ENCODE data around the gene C18orf63. TPM values are rescaled to one million over a fixed set of nuclear protein-coding genes. Genes with fewer than 3 reads are reported as not detected.
"Not testable (repeated sequence)": the region's sequence is repeated elsewhere in the genome, so short reads cannot be mapped to it uniquely, and the experiment has no call there.

Gene C18orf63
- total RNA-seq, 2 experiments from 2014 or later: not detected

DNA sequence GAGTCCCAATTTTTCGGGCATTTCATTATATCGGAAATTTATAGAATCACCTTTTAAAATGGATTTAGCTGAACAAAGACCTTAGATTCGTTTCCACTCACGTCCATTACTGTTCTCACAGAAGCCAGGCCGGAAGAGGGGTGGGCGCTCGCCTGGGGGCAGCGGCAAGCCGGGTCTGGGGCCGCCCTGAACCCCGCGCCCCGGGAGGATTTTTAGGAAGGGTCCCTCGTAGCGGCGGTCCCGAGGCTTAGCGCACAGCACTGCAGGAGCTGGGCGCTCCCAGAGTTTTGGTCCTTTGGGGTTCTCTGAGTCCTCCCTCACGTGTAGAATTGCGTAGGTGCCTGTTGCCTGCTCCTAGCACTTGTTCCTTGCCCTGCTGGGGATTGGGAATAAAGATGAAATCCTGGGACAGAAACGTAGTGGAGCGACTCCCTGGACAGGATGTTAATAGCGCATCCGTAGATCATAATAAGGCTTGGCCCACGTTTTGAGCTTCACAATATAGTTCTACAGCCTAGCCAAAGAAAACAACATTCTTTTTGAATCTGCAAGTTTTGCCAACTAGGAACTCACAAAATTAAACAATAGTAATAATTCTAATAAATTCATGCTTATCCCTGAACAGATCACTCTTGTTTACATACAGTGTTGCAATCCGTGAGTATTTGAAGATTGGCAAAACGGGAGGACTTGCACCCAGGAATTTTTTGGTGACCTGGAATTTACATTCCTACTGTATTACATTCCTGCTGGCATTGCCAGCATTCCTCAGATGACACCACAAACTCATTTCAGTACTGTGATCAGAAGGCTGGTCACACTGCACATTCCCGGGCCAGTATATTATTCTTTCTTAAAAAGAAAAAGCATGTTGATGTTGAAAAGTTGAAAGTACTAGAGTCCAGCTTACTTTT lies 875 bp downstream of the C18orf63 start:
- ChIA-PET CTCF (no interaction called here), POLR2A (no interaction called here)
- Mint-ChIP-seq H3K27ac (no peak overlapping the region), H3K4me3 (no peak overlapping the region), H3K9me3 (no peaks in the 10 kb centered on the region), H3K4me1 (no peaks in the 10 kb centered on the region), H3K27me3 (peaks cover 8% of the 10 kb centered on the region), H3K36me3 (ENCODE audit: low read depth) (no peaks in the 10 kb centered on the region)
- DNase-seq: no peak

DNA sequence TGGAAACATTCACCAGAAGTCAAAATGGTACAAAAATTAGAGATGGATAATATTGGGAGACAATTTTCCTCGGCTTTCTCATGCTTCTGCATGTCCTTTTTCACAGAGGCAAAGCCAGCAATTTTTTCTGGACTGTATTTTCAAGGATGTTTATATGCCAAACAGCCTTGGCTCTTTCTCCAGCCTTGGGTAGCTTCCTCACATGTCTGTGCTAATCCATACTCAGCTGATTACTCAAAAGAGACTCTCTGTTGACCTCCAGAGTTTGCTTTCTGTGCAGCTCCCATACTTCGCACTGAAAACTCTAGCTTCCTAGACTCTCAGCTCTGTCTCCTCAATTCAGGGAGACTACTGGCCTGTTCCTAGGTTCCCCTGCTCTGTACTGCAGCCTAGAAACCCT lies 10.6 kb downstream of the C18orf63 start:
- H3K4me3 Mint-ChIP-seq: no peak overlapping the region
- H3K4me1 Mint-ChIP-seq: no peaks in the 10 kb centered on the region
- no peaks in the 10 kb centered on the region for H3K9me3 Mint-ChIP-seq
- no peaks in the 10 kb centered on the region for H3K36me3 Mint-ChIP-seq (ENCODE audit: low read depth)
- CTCF ChIA-PET: no interaction called here
- DNase-seq: no peak
- H3K27ac Mint-ChIP-seq: no peak overlapping the region
- H3K27me3 Mint-ChIP-seq: peaks cover 13% of the 10 kb centered on the region
- POLR2A ChIA-PET: no interaction called here

DNA sequence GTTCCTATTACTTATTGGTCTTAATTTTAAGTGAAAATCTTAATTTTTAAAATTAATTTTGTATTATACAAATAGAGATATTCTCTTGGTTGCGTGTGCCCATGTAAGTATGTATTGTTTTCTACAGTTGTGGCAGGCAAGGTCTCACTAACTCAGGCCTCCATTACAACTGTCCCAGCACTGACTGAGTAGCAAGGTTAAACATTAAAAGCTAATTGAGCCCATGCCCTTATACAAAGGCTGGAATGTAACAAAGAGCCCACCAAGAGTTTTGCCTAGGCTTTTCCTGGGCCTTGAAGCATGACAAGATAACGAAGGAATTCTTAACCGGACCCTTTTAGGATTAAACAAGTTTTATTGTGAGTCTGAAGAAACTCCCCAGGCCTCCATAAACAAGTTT lies 11.2 kb downstream of the C18orf63 start:
- H3K4me1 Mint-ChIP-seq; H3K4me3 Mint-ChIP-seq; H3K36me3 Mint-ChIP-seq (ENCODE audit: low read depth); DNase-seq; H3K27ac Mint-ChIP-seq; CTCF ChIA-PET; H3K9me3 Mint-ChIP-seq; POLR2A ChIA-PET: not testable (repeated sequence)
- peaks cover 13% of the 10 kb centered on the region for H3K27me3 Mint-ChIP-seq

DNA sequence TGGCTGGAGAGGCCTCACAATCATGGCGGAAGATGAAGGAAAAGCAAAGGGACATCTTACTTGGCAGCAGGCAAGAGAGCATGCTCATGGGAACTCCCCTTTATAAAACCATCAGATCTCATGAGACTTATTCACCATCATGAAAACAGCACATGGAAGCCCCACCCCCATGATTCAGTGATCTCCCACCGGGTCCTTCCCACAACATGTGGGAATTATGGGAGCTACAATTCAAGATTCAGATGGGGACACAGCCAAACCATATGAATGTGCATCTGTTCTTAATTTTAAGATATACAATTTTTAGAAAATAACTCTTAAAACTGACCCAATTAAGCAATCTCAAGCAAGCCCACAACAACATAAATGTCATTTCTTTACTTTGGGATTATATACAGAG lies 12.6 kb downstream of the C18orf63 start:
- Mint-ChIP-seq H3K4me3 (no peak overlapping the region), H3K9me3 (peaks cover 2% of the 10 kb centered on the region), H3K27me3 (peaks cover 13% of the 10 kb centered on the region), H3K27ac (no peak overlapping the region), H3K36me3 (ENCODE audit: low read depth) (no peaks in the 10 kb centered on the region), H3K4me1 (no peaks in the 10 kb centered on the region)
- DNase-seq: no peak
- ChIA-PET CTCF (no interaction called here), POLR2A (no interaction called here)

DNA sequence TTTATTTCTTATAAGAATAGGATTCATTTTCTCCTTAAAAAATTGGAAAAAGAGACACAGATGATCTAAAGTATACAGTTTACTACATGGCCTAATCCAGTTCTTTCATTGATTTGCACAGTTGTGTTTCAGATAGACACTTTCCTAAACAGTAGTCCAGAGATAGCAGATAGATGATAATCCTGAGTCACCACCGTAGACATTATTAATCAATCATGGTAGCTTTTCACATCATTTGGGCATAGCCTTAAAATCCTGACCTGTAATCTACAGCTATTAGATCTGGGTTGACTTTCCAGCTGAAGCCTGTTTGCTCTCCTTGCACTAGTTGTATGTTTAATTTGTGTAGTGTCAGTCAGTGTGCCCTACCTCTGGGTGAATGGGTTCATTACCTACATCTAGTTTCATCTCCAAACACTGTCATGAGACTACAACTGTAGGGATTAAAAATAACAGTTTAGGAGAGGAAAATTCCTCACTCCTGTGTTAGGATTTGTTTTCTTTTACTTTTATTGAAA lies 14.1 kb downstream of the C18orf63 start:
- peaks cover 2% of the 10 kb centered on the region for H3K9me3 Mint-ChIP-seq
- no peaks in the 10 kb centered on the region for H3K36me3 Mint-ChIP-seq (ENCODE audit: low read depth)
- no peak for DNase-seq
- peaks cover 14% of the 10 kb centered on the region for H3K27me3 Mint-ChIP-seq
- H3K4me1 Mint-ChIP-seq: no peaks in the 10 kb centered on the region
- H3K27ac Mint-ChIP-seq: no peak overlapping the region
- ChIA-PET POLR2A (no interaction called here), CTCF (interaction anchor here (1.2 kb wide), 1 partner anchor 12 kb away, joined by 3 read pairs; no protein-coding TSS in a partner anchor)
- H3K4me3 Mint-ChIP-seq: no peak overlapping the region

DNA sequence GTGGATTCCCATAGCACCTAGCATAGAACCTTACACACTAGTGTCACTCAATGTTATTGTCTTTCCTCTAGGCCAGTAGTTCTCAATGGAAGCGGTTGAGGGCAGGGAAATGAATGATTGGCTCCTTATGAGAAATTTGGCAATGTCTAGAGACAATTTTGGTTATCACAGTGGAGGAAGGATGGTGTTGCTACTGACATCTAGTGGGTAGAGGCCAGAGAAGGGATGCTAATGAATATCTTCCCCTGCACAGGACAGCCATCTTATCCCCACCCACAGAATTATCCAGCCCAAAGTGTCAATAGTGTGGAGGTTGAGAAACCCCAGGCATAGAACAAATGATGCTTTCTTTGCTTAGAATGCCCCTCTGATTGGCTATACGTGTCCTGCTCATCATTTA lies 15.8 kb downstream of the C18orf63 start:
- Mint-ChIP-seq H3K27ac (no peak overlapping the region), H3K4me3 (no peak overlapping the region), H3K4me1 (no peaks in the 10 kb centered on the region), H3K36me3 (ENCODE audit: low read depth) (no peaks in the 10 kb centered on the region), H3K9me3 (peaks cover 2% of the 10 kb centered on the region), H3K27me3 (peaks cover 11% of the 10 kb centered on the region)
- DNase-seq: no peak
- ChIA-PET POLR2A (no interaction called here), CTCF (no interaction called here)

DNA sequence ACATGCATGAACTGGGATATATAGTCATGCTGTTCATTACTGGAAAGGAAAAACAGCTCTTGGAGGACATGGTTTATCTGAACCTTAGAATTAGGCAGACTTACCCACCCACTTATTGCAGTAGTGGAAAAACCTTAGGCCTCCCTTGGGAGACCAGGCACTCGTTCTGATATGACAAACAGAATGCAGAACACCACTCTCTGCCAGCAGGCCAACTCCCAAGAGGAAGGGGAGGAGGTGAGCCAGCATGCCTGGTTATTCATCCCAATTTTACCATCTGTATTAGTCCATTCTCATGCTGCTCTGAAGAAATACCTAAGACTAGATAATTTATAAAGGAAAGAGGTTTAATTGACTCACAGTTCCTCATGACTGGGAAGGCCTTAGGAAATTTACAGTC lies 17.5 kb downstream of the C18orf63 start:
- CTCF ChIA-PET: no interaction called here
- no peak for DNase-seq
- Mint-ChIP-seq H3K9me3 (peaks cover 2% of the 10 kb centered on the region), H3K4me3 (no peak overlapping the region), H3K4me1 (no peaks in the 10 kb centered on the region), H3K27ac (no peak overlapping the region), H3K36me3 (ENCODE audit: low read depth) (no peaks in the 10 kb centered on the region), H3K27me3 (peaks cover 13% of the 10 kb centered on the region)
- POLR2A ChIA-PET: no interaction called here

DNA sequence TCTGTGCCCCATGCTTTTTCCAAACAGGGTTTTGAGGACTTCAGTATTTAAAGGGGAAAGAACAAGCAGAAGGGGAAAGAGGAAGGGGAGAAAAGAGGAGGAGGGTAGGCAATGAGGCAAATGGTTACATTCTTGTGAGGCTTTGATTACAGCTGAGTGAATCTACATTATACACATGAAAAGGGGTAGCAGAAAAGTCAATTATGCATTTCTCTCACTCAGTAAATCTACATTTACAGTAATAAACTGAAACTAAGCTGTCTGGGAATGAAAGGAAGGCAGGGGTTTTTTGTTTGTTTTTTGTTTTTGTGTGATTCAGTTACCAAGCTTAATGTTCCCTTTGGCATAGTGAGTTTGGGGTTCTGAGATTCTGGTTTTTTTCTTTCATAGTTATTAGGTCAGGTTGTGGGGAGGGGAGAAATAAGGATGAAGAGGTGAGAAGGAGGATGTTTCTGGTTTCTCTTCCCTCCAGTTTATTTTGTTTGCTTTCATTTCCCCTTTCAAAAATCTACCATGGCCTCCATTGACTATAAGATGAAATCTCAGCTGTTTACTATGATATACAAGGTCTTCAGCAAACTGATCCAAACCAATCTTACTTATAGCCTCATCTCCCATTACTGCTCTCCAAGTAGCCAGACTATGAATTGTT lies 18.7 kb downstream of the C18orf63 start:
- Mint-ChIP-seq H3K4me1 (no peaks in the 10 kb centered on the region), H3K27ac (no peak overlapping the region), H3K27me3 (peaks cover 18% of the 10 kb centered on the region), H3K36me3 (ENCODE audit: low read depth) (no peaks in the 10 kb centered on the region), H3K9me3 (peaks cover 2% of the 10 kb centered on the region), H3K4me3 (no peak overlapping the region)
- POLR2A ChIA-PET: no interaction called here
- no peak for DNase-seq
- CTCF ChIA-PET: no interaction called here

DNA sequence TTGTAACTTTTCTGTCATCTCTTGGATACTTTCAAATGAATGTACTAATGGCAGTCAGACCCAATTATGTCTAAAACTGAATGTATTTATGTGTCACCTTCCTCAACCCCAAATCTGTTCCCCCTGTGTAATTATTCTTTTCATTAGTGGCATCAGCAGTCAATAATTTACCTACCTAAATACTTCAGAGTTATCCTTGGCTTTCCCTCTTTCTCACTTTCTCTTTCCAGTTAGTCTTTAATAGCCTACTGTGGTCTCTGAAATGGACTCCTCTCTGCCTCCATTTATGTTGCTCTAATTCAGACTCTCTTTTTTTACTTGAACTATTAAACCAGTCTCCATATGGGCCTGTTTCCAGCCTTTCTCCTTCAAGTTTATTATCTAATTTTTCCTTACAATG lies 21.0 kb downstream of the C18orf63 start:
- POLR2A ChIA-PET: no interaction called here
- H3K27me3 Mint-ChIP-seq: peaks cover 19% of the 10 kb centered on the region
- no peak for DNase-seq
- no peak overlapping the region for H3K27ac Mint-ChIP-seq
- H3K4me3 Mint-ChIP-seq: no peak overlapping the region
- peaks cover 2% of the 10 kb centered on the region for H3K9me3 Mint-ChIP-seq
- no peaks in the 10 kb centered on the region for H3K4me1 Mint-ChIP-seq
- CTCF ChIA-PET: interaction anchor here (0.7 kb wide), 1 partner anchor 215 kb away, joined by 4 read pairs; no protein-coding TSS in a partner anchor
- no peaks in the 10 kb centered on the region for H3K36me3 Mint-ChIP-seq (ENCODE audit: low read depth)

DNA sequence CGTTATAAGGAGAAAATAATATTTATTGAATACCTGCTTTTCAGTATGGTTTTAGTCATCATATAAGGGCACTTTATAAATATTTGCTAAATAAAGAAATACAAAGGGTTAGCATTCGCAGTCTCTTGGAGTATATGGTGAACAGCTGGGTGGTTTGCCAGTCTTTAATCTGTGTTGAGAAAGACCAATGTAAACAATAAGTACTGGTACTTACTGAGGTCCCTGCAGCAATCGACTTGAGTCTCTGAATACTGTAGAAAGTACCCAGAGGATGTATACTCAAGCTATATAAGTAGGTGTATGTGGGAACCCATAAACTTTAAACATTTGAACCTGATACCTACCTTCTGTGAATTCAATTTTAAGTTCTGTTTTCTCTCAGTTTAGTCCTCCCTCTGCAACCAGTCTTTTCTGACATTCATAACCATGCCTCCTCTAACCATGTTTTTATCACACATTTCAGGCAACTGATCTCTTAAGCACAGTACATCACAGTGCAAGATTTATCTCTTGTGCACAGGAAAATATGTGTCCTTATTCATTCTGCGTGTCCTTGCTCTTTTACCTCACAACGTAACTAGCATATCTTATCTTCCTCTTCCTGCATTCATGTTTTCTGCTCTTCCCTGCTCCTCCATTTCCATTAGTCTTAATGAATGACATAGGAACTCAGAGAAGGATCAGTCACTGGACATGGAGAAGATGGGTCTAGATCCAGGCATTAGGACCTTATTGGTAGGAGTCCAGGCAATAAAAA lies 21.7 kb downstream of the C18orf63 start:
- Mint-ChIP-seq H3K4me1 (no peaks in the 10 kb centered on the region), H3K4me3 (no peak overlapping the region), H3K27ac (no peak overlapping the region), H3K9me3 (peaks cover 2% of the 10 kb centered on the region), H3K27me3 (peaks cover 21% of the 10 kb centered on the region), H3K36me3 (ENCODE audit: low read depth) (no peaks in the 10 kb centered on the region)
- POLR2A ChIA-PET: no interaction called here
- no peak for DNase-seq
- CTCF ChIA-PET: interaction anchor here (0.7 kb wide), 1 partner anchor 215 kb away, joined by 4 read pairs; no protein-coding TSS in a partner anchor

DNA sequence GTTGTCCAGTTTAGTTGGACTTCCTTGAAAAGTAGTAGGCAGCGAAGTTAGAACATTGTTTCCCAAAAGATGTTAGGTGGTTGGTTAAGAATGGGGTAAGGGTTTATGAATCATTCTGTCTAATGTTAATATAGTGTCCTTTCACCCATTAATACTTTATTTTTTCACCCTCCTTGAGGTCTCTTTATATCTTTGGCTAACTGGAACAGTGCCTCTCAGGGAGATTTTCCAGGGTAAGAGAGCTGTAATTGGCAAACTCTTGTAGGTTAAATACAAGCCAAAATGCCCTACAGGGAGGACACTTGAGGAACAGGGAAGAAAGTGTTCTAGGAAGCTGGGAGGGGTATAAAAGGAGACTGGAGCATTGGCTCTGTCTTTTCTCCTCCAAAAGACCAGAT lies 22.3 kb downstream of the C18orf63 start:
- Mint-ChIP-seq H3K4me1 (no peaks in the 10 kb centered on the region), H3K27ac (no peak overlapping the region), H3K4me3 (no peak overlapping the region), H3K36me3 (ENCODE audit: low read depth) (no peaks in the 10 kb centered on the region), H3K9me3 (no peaks in the 10 kb centered on the region), H3K27me3 (peaks cover 22% of the 10 kb centered on the region)
- no peak for DNase-seq
- ChIA-PET CTCF (interaction anchor here (1.0 kb wide), 1 partner anchor 28 kb away, joined by 3 read pairs; no protein-coding TSS in a partner anchor), POLR2A (no interaction called here)

DNA sequence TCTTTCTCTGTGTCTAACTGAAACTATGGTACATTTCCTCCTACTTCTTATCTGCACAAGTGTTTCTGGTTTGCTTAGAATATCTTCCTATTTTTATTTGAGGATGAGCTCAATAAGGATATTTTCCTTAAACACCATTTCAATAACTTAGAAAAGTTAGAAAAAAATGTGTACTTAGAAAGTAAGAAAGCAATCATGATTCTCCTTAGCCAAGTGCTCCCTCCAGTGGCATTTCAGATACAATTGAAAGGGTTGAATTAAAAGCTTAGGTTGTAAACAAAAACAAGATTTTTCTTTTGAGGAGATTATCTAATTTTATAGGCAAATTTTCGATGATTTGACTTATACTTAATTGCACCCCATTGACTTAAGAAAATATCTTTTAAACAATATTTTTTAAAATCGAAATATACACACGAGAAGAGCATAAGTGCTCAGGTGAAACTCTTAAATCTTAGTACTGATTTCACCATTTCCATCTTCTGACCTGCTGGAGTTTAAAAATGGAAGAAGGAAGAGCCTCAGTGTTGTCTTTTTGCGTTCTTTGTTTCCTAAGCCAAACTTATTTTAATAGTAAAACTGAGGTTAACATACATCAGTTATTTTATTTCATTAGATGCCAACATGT lies 26.9 kb downstream of the C18orf63 start:
- no peak overlapping the region for H3K27ac Mint-ChIP-seq
- H3K27me3 Mint-ChIP-seq: peaks cover 26% of the 10 kb centered on the region
- H3K9me3 Mint-ChIP-seq: no peaks in the 10 kb centered on the region
- CTCF ChIA-PET: interaction anchor here (1.0 to 1.8 kb wide), 7 partner anchors 8 to 209 kb away, joined by 3 to 15 read pairs (median 5); no protein-coding TSS in a partner anchor
- H3K4me3 Mint-ChIP-seq: no peak overlapping the region
- H3K4me1 Mint-ChIP-seq: no peaks in the 10 kb centered on the region
- H3K36me3 Mint-ChIP-seq (ENCODE audit: low read depth): no peaks in the 10 kb centered on the region
- POLR2A ChIA-PET: no interaction called here
- no peak for DNase-seq

DNA sequence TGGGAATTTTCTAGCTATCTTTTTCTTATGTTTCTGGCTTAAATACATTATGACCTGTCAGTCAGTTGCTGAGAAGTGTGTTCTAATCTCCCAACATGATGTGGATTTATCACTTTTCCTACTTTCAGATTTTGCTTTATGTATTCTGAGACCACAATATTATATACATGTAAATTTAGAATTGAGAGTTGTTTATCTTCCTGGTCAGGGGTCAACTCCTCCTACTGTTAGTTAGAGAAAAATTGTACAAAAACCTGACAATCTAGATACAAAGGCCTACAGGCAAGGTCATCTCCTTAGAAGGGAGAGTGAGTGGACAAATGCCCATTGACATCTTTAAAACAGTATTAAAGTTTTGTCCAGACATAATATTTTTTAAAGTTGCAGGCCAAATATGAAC lies 30.6 kb downstream of the C18orf63 start:
- CTCF ChIA-PET: no interaction called here
- H3K27ac Mint-ChIP-seq: no peak overlapping the region
- H3K4me3 Mint-ChIP-seq: no peak overlapping the region
- H3K36me3 Mint-ChIP-seq (ENCODE audit: low read depth): no peaks in the 10 kb centered on the region
- no peak for DNase-seq
- peaks cover 3% of the 10 kb centered on the region for H3K4me1 Mint-ChIP-seq
- POLR2A ChIA-PET: no interaction called here
- peaks cover 12% of the 10 kb centered on the region for H3K27me3 Mint-ChIP-seq
- H3K9me3 Mint-ChIP-seq: no peaks in the 10 kb centered on the region
